ENCODE results near the gene PPP2R5A. TPM values are rescaled to one million over a fixed set of nuclear protein-coding genes. Genes with fewer than 3 reads are reported as not detected.

The PPP2R5A gene
- total RNA-seq, 3 donors from 2014 or later, result 48.5 to 85.5 (median 57.4) TPM

DNA sequence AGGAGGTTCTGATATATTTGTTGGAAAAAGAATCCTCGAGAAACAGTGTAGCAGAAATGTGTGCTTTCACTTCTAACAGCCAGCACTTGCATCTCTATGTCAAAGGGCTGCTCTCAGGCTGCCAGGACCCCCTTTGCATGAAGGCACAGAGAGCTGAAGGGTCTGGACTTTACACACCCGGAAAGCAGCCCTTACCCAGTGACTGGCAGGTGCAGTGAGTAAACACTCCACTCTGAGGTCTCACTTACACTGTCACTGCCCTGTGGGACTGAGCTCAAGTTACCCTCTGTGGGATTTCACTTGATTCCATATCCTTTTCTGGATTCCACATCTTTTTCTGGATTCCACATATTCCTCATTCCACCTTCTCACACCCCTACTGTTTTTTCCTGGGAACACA lies 40.8 kb upstream of the PPP2R5A start:
- intact Hi-C loops (cut with DNase I; ENCODE audit: low total_unique reads), result no loop called here
- Histone ChIP-seq H3K27me3 (no peaks in the 10 kb centered on the region), H3K27ac (no peak overlapping the region), H3K4me3 (no peak overlapping the region), H3K4me1 (no peaks in the 10 kb centered on the region), H3K9me3 (no peaks in the 10 kb centered on the region), H3K36me3 (no peaks in the 10 kb centered on the region)
- DNase-seq (ENCODE audit: low spot score in 2 of 2), result no peak
- TF ChIP-seq POLR2AphosphoS5 (IDR thresholded peaks at IDR 0.05) (no peak), CTCF (IDR thresholded peaks at IDR 0.05) (no peak), POLR2A (IDR thresholded peaks at IDR 0.05) (no peak)

- Histone ChIP-seq H3K27ac (peak overlapping the region in 1 of 2 donors; percentile 5), H3K4me3 (peak overlapping the region in 1 of 3 donors; percentile 17), H3K36me3 (no peaks in the 10 kb centered on the region), H3K4me1 (no peaks in the 10 kb centered on the region), H3K9me3 (no peaks in the 10 kb centered on the region), H3K27me3 (no peaks in the 10 kb centered on the region)
- no peak for TF ChIP-seq POLR2A (IDR thresholded peaks at IDR 0.05)
- TF ChIP-seq POLR2AphosphoS5 (IDR thresholded peaks at IDR 0.05), result no peak
- no peak for TF ChIP-seq CTCF (IDR thresholded peaks at IDR 0.05)
- DNase-seq (ENCODE audit: low spot score in 2 of 2), result no peak
- intact Hi-C loops (cut with DNase I; ENCODE audit: low total_unique reads), result no loop called here
These were observed 38.0 kb upstream of the PPP2R5A start for GRCh38 chr1:212247179-212247721.

GRCh38 chr1:212247988-212248387 lies 37.2 kb upstream of the PPP2R5A start:
- H3K27me3 ChIP-seq, result no peaks in the 10 kb centered on the region
- no peaks in the 10 kb centered on the region for H3K36me3 ChIP-seq
- H3K4me1 ChIP-seq, result no peaks in the 10 kb centered on the region
- no peak overlapping the region for H3K27ac ChIP-seq
- no peaks in the 10 kb centered on the region for H3K9me3 ChIP-seq
- TF ChIP-seq POLR2AphosphoS5 (IDR thresholded peaks at IDR 0.05) (no peak), CTCF (IDR thresholded peaks at IDR 0.05) (no peak), POLR2A (IDR thresholded peaks at IDR 0.05) (no peak)
- no peak overlapping the region for H3K4me3 ChIP-seq
- intact Hi-C loops (cut with DNase I; ENCODE audit: low total_unique reads), result no loop called here
- no peak for DNase-seq (ENCODE audit: low spot score in 2 of 2)

- Histone ChIP-seq H3K36me3 (no peaks in the 10 kb centered on the region), H3K27ac (peak overlapping the region in 1 of 2 donors; percentile 13), H3K4me1 (no peaks in the 10 kb centered on the region), H3K4me3 (no peak overlapping the region), H3K27me3 (no peaks in the 10 kb centered on the region), H3K9me3 (no peaks in the 10 kb centered on the region)
- intact Hi-C loops (cut with DNase I; ENCODE audit: low total_unique reads), result loop anchor here (10.0 kb wide), 1 partner anchor 1840 kb away; no protein-coding TSS in a partner anchor
- TF ChIP-seq POLR2AphosphoS5 (IDR thresholded peaks at IDR 0.05) (no peak), CTCF (IDR thresholded peaks at IDR 0.05) (no peak), POLR2A (IDR thresholded peaks at IDR 0.05) (no peak)
- no peak for DNase-seq (ENCODE audit: low spot score in 2 of 2)
These were observed 30.3 kb upstream of the PPP2R5A start for GRCh38 chr1:212254853-212255363.

DNA sequence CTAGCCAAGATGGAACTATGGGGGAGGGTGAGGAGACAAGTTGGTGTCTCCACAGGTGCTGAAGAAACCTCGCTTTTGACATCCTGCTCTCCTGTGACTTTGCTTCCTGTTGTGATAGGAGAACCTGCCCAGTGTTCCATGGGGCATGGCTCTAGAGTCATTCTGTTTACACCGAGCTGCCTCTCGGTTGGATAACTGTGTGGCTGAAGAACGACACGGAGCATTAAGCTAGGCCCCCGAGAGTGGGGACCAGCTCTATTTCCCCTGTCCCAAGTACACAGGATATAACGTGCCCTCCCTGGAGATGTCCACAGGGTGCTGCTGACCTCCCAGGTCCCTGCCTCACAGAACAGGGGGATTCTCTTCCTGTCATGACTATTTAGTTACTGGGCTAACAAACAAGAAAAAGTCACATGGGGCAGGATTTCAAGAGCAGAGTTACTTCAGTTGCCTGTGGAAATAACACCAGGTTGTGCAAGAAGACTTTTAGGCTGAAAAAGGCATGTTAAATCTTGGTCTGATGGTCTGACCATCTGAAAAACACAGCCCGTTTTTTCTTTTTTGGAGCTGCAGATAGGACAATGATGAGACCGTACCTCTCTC lies 29.4 kb upstream of the PPP2R5A start:
- peak overlapping the region in 1 of 2 donors; percentile 13 for H3K27ac ChIP-seq
- no peak for DNase-seq (ENCODE audit: low spot score in 2 of 2)
- no peak overlapping the region for H3K4me3 ChIP-seq
- no peaks in the 10 kb centered on the region for H3K36me3 ChIP-seq
- intact Hi-C loops (cut with DNase I; ENCODE audit: low total_unique reads), result loop anchor here (10.0 kb wide), 1 partner anchor 1839 kb away; no protein-coding TSS in a partner anchor
- H3K27me3 ChIP-seq, result no peaks in the 10 kb centered on the region
- H3K4me1 ChIP-seq, result no peaks in the 10 kb centered on the region
- H3K9me3 ChIP-seq, result no peaks in the 10 kb centered on the region
- TF ChIP-seq CTCF (IDR thresholded peaks at IDR 0.05), result no peak

Data from breast epithelium (tissue), 4 donors.